Adrenal gland (tissue), 5 donors: Measurements from ENCODE around the gene B9D1.

Experiments
- POLR2A ChIP-seq, 2 donors: fragments of 450-650 bp; IDR thresholded peaks; one replicate each; pipeline ENCODE4 v1.6.1; 2017; ENCODE audit warnings: antibody characterized with exemption in 2 of 2, mild to moderate bottlenecking in 2 of 2, moderate library complexity in 1 of 2
- TF ChIP-seq, protein P1 (sequence below), 6 experiments: fragments of 450-650 bp in 4 of 6; fragments of 200-600 bp in 2 of 6; sonication (generic) in 1 of 6; IDR thresholded peaks; 1 replicate in 5 of 6; 2 replicates in 1 of 6; pipeline versions ENCODE4 v1.5.1 to v1.8.0; 2016 to 2021; ENCODE audit warnings: antibody characterized with exemption in 6 of 6, mild to moderate bottlenecking in 2 of 6, moderate library complexity in 1 of 6
- donor health status: DM: no; HTN: no; CAD: no.

DNA sequence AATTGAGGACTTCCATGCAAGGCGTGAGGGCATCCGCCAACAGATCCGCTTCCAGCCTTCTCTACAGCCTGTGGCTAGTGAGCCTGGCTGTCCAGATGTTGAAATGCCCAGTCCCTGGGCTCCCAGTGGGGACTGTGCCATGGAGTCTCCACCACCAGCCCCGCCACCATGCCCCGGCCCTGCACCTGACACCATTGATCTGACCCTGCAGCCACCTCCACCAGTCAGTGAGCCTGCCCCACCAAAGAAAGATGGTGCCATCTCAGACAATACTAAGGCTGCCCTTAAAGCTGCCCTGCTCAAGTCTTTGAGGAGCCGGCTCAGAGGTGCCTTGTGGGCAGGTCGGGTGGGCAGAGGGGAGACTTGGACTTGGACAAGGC, 18.8 kb upstream of the B9D1 start:
- no peak for TF ChIP-seq POLR2A (IDR thresholded peaks at IDR 0.05)
- TF ChIP-seq, protein P1, sequence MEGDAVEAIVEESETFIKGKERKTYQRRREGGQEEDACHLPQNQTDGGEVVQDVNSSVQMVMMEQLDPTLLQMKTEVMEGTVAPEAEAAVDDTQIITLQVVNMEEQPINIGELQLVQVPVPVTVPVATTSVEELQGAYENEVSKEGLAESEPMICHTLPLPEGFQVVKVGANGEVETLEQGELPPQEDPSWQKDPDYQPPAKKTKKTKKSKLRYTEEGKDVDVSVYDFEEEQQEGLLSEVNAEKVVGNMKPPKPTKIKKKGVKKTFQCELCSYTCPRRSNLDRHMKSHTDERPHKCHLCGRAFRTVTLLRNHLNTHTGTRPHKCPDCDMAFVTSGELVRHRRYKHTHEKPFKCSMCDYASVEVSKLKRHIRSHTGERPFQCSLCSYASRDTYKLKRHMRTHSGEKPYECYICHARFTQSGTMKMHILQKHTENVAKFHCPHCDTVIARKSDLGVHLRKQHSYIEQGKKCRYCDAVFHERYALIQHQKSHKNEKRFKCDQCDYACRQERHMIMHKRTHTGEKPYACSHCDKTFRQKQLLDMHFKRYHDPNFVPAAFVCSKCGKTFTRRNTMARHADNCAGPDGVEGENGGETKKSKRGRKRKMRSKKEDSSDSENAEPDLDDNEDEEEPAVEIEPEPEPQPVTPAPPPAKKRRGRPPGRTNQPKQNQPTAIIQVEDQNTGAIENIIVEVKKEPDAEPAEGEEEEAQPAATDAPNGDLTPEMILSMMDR (IDR thresholded peaks at IDR 0.05) = no peak
